T47D (cell line): ENCODE data around the gene NRP1.
"Not testable (repeated sequence)": the region's sequence is repeated elsewhere in the genome, so short reads cannot be mapped to it uniquely, and the experiment has no call there.

ENCODE experiments used
- DNase-seq, 2 experiments: peaks; one replicate each; pipeline versions ENCODE4 v3.0.0 to v3.0.0-alpha.2; 2011 to 2012; ENCODE audit warnings: low read depth in 1 of 2, low spot score in 1 of 2
- JUND ChIP-seq: IDR thresholded peaks from 2 replicates; pipeline ENCODE4 v1.6.1; 2012; ENCODE audit warnings: low read depth
- in situ Hi-C: cut with HindIII; loops from 2 replicates; pipeline ENCODE4 v1.10.0; 2016; ENCODE audit warnings: low sequenced_read_pairs, low pct_unique_long_range_greater_than_20kb

The NRP1 gene

GRCh38 chr10:33229252-33229948, 105.1 kb downstream of the NRP1 start:
- in situ Hi-C loops = no loop called here
- TF ChIP-seq JUND = no peak

DNA sequence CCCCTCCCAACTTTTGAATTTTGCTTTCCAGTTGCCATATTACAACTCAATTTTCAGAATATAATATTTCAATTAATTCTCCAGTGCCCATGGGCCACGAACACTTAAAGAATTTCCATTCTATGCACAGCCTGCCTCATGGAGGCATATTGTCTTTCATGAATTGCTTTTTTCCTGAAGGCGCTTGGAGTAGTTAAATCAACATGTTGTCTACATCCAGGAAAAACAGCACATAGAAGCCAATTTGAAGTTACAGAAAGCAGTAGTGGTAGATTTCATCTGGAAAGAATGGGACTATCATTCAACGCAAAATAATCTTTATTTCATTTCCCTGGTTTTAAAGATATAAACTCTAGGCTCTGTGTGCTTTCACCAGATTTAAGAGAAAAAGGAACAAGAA, 106.0 kb downstream of the NRP1 start:
- DNase-seq = no peak
- in situ Hi-C loops = no loop called here
- TF ChIP-seq JUND = no peak

More at GRCh38 chr10:33229252-33229948, 105.1 kb downstream of the NRP1 start:
- DNase-seq = no peak

DNA sequence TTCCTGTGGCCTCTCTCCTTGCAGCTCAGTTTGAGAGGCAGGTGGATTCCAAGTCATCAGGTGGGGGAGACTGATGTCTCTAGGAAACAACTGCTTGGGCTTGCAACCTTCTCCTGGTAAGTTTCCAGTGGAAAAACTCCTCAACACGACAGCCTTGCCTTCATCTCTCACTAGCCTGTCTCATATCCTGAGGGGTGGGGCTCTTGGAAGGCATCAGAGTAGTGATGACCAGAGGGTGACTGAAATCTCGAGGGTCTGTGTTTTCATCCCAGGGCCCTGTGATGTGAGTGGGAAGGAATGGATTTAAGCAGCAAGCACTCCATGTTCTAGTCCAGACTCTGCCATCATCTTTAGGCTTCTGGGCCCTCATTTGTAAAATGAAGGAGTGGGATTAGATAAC, 107.0 kb downstream of the NRP1 start:
- in situ Hi-C loops = no loop called here
- no peak for TF ChIP-seq JUND
- no peak for DNase-seq

- no peak for TF ChIP-seq JUND
- in situ Hi-C loops = no loop called here
- DNase-seq = no peak
These were observed 110.1 kb downstream of the NRP1 start for GRCh38 chr10:33224251-33224965.

GRCh38 chr10:33223326-33224000, 111.0 kb downstream of the NRP1 start:
- no peak for DNase-seq
- no peak for TF ChIP-seq JUND
- in situ Hi-C loops = no loop called here

GRCh38 chr10:33222304-33222703, 112.2 kb downstream of the NRP1 start:
- DNase-seq, in situ Hi-C loops: not testable (repeated sequence)

GRCh38 chr10:33217854-33218253, 116.6 kb downstream of the NRP1 start:
- in situ Hi-C loops = no loop called here
- TF ChIP-seq JUND = no peak
- DNase-seq = no peak

DNA sequence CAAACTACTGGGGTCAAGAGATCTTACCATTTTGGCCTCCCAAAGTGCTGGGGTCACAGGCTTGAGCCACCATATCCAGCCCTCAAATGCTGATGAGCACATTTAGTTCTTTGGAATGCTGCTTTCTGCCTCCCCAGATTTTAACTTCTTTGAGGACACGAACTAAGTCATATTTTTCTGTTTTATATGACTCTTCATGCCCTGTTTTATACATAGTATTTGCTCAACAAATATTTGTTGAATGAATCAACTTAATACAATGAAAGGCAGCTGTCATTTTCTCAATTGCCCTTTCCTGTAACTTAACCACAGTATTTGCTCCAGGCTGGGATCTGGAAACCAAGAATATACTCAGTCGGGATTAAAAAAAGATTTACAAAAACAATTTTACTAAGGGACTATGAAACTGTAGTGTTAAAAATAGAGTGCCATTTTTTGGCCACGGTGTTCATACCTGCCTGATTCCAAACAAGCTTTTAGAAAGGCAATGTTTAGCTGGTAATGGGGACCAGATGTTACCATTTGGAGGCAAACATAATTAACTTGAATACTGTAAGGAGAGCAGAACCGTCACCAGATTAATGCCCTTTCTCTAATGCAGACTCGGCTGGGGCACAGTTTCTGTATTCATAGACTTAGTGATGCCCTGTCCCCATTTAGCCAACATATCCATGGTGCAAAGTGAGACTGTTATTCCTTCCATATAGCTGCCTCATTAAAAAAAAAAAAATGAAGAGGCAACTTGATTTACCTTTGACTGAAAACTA, 117.6 kb downstream of the NRP1 start:
- TF ChIP-seq JUND = peak; percentile 43; the same call in 1 of the 2 replicates
- in situ Hi-C loops = no loop called here
- DNase-seq = peak in 1 of 2 experiments; percentile 58

DNA sequence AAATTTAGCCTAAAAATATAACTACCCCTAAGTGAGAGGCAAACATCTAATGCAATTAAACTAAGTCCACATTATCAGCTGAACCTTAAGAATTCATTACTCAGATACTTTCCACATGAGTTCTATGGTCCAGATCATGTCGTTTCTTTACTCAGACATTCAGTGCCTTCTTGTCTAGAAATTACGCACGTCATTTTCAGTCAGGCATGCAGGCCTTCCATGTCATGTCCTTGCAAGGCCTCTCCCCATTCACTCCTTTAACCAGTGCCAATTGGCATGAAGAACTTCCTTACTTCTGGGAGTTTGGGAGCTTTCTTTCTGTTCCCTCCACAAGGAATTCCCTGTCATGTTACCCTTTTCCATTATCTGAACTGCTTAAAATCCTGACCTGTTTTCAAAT, 118.8 kb downstream of the NRP1 start:
- no peak for DNase-seq
- in situ Hi-C loops = no loop called here

DNA sequence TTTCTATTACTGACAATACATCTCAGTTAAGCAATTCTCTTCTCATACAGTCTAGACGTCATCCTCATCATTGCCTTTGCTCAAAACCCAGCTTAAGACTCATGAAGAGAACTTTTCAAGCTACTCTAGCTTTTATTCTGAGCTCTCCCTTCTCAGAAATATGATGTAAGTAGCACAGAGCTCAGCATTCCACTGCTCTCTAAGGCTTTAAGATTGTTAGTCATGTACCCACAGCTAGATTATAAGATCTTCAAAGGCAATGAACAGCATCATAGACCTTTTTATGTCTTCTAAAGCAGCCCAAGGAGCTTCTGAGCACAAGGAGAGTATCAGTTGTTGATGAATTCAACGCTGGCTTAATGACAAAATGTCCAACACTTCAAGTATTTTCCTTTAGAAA, 119.3 kb downstream of the NRP1 start:
- TF ChIP-seq JUND = no peak
- in situ Hi-C loops = no loop called here
- no peak for DNase-seq

More for the DNA sequence above, 118.8 kb downstream of the NRP1 start:
- TF ChIP-seq JUND = no peak

DNA sequence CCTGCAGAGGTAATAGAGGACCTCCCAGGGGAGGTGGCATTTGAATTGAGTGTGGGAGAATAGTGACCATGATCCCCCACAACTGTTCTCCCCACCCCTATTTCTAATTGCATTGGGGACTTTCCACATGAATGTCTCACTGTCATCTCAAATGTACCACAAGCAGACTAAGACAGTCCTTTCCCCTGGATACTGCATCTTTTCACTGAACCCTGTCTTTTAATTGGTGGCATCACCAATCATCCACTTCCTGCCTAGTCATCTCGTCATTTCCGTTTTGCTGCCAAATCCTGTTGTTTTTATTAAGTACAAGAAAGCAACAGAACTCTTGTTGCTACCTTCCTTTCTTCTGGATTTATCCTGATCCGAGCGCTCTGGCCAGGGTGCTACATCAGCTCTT, 120.3 kb downstream of the NRP1 start:
- in situ Hi-C loops = no loop called here
- no peak for TF ChIP-seq JUND
- no peak for DNase-seq

DNA sequence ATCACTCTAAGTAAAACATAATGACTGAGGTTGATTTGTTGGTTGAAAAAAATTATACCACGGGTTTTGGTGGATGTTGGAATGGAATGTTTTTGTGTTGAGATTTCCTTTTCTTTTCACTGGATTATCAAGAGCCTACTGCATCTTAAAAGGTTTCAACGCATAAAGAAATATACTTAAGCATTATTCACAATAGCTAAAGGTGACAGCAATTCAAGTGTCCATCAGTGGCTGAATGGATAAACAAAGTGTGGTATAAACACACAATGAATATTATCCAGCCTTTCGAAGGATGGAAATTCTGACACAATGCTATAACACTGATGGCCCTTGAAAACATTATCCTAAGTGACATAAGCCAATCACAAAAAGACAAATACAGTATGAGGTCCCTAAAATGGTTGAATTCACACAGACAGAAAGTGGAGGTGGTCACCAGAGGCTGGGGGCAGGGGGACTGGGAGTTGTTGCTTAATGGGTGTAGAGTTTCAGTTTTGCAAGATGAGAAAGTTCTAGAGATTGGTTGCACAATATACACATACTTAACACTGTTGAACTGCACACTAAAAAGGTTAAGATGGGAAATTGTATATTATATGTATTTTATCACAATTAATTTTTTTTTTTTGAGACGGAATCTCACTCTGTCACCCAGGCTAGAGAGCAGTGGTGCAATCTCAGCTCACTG, 122.3 kb downstream of the NRP1 start:
- DNase-seq = no peak
- in situ Hi-C loops = no loop called here
- no peak for TF ChIP-seq JUND
